Upper lobe of right lung (tissue), 1 donor: ENCODE results near the gene CLCN2. TPM values are rescaled to one million over a fixed set of nuclear protein-coding genes. Genes with fewer than 3 reads are reported as not detected.

Experiments
- ATAC-seq: fragments of 200-7000 bp; cut with Tn5 transposase; one replicate; pipeline ENCODE4 v1.9.1; 2020; ENCODE audit warnings: mild to moderate bottlenecking, moderate library complexity
- DNase-seq: peaks from one replicate; pipeline ENCODE4 v3.0.0-alpha.2; 2020
- H3K27ac ChIP-seq: fragments of 200-600 bp; one replicate; pipeline ENCODE4 v1.8.0; 2022
- H3K27me3 ChIP-seq: fragments of 200-600 bp; one replicate; pipeline ENCODE4 v1.8.0; 2022; ENCODE audit warnings: mild to moderate bottlenecking
- H3K36me3 ChIP-seq: fragments of 200-600 bp; one replicate; pipeline ENCODE4 v1.8.0; 2022
- H3K4me1 ChIP-seq: fragments of 200-600 bp; one replicate; pipeline ENCODE4 v1.8.0; 2022
- H3K4me3 ChIP-seq: fragments of 200-600 bp; one replicate; pipeline ENCODE4 v1.8.0; 2022; ENCODE audit warnings: mild to moderate bottlenecking
- H3K9me3 ChIP-seq: fragments of 200-600 bp; one replicate; pipeline ENCODE4 v1.8.0; 2022
- intact Hi-C: fragments of 100-400 bp; cut with DNase I; formaldehyde crosslinking; loops from one replicate; pipeline ENCODE4 v1.11.0; 2022
- total RNA-seq: library from RNA; stranded (reverse); fragmentation: NEBNext Ultra II Directional; extraction: Animal tissue kit (Norgen Biotek cat#: 25700); gene quantifications from one replicate; pipeline ENCODE4 v1.2.1, GENCODE V29; 2021
- TF ChIP-seq, protein P1 (sequence below): fragments of 200-600 bp; IDR thresholded peaks from one replicate; pipeline ENCODE4 v1.8.0; 2022; ENCODE audit warnings: antibody characterized with exemption
- donor health status: DM: no; HTN: yes; CAD: no; lungs with severe emphysema.

Gene CLCN2
- total RNA-seq, 1 donor from 2014 or later: 3.8 TPM

GRCh38 chr3:184314363-184314699, 47.1 kb downstream of the CLCN2 start, which contains the start of gene EIF4G1:
Gene EIF4G1 (plus strand): TSS chr3:184314606. CDS start chr3:184315797, 1,191 bp downstream.
- Histone ChIP-seq H3K27ac (peak within 1 kb of the TSS; percentile 90), H3K4me1 (peaks cover 31% of the 10 kb centered on the region), H3K36me3 (peaks cover 34% of the 10 kb centered on the region), H3K4me3 (peak within 1 kb of the TSS; percentile 85), H3K9me3 (no peaks in the 10 kb centered on the region), H3K27me3 (no peaks in the 10 kb centered on the region)
- TF ChIP-seq, protein P1, sequence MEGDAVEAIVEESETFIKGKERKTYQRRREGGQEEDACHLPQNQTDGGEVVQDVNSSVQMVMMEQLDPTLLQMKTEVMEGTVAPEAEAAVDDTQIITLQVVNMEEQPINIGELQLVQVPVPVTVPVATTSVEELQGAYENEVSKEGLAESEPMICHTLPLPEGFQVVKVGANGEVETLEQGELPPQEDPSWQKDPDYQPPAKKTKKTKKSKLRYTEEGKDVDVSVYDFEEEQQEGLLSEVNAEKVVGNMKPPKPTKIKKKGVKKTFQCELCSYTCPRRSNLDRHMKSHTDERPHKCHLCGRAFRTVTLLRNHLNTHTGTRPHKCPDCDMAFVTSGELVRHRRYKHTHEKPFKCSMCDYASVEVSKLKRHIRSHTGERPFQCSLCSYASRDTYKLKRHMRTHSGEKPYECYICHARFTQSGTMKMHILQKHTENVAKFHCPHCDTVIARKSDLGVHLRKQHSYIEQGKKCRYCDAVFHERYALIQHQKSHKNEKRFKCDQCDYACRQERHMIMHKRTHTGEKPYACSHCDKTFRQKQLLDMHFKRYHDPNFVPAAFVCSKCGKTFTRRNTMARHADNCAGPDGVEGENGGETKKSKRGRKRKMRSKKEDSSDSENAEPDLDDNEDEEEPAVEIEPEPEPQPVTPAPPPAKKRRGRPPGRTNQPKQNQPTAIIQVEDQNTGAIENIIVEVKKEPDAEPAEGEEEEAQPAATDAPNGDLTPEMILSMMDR: no peak
- ATAC-seq (peak; percentile 91), DNase-seq (peak; percentile 98)
- intact Hi-C loops: no loop called here

- ATAC-seq (no peak), DNase-seq (no peak)
- no peaks in the 10 kb centered on the region for H3K9me3 ChIP-seq
- H3K4me1 ChIP-seq: peaks cover 6% of the 10 kb centered on the region
- no peaks in the 10 kb centered on the region for H3K27me3 ChIP-seq
- no peak overlapping the region for H3K4me3 ChIP-seq
- no peak overlapping the region for H3K27ac ChIP-seq
- intact Hi-C loops: no loop called here
- H3K36me3 ChIP-seq: peaks cover 32% of the 10 kb centered on the region
- TF ChIP-seq, protein P1: no peak
These were observed 49.8 kb downstream of the CLCN2 start for GRCh38 chr3:184311633-184312032.

DNA sequence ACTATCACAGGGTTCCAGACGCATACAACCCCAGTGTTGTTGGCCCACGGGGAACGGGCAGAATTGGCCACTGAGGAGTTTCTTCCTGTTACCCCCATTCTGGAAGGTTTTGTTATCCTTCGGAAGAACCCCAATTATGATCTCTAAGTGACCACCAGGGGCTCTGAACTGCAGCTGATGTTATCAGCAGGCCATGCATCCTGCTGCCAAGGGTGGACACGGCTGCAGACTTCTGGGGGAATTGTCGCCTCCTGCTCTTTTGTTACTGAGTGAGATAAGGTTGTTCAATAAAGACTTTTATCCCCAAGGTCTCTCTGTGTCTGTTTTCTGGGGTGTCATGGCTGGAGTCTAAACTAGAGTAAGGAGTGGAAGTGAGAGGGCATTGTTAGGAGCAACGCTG, 52.7 kb downstream of the CLCN2 start:
- Histone ChIP-seq H3K9me3 (no peaks in the 10 kb centered on the region), H3K36me3 (peaks cover 51% of the 10 kb centered on the region), H3K4me1 (no peaks in the 10 kb centered on the region), H3K27me3 (no peaks in the 10 kb centered on the region), H3K27ac (no peak overlapping the region), H3K4me3 (no peak overlapping the region)
- TF ChIP-seq, protein P1: no peak
- DNase-seq: no peak
- no peak for ATAC-seq
- intact Hi-C loops: no loop called here

GRCh38 chr3:184307915-184308314, 53.5 kb downstream of the CLCN2 start:
- Histone ChIP-seq H3K9me3 (no peaks in the 10 kb centered on the region), H3K4me1 (no peaks in the 10 kb centered on the region), H3K36me3 (peaks cover 59% of the 10 kb centered on the region), H3K27ac (no peak overlapping the region), H3K27me3 (no peaks in the 10 kb centered on the region), H3K4me3 (no peak overlapping the region)
- DNase-seq: no peak
- intact Hi-C loops: no loop called here
- no peak for ATAC-seq
- TF ChIP-seq, protein P1: no peak

GRCh38 chr3:184306341-184306972, 54.9 kb downstream of the CLCN2 start:
- intact Hi-C loops: no loop called here
- TF ChIP-seq, protein P1: no peak
- H3K27me3 ChIP-seq: no peaks in the 10 kb centered on the region
- no peaks in the 10 kb centered on the region for H3K9me3 ChIP-seq
- H3K27ac ChIP-seq: no peak overlapping the region
- H3K36me3 ChIP-seq: peaks cover 74% of the 10 kb centered on the region
- ATAC-seq (no peak), DNase-seq (no peak)
- no peak overlapping the region for H3K4me3 ChIP-seq
- no peaks in the 10 kb centered on the region for H3K4me1 ChIP-seq

DNA sequence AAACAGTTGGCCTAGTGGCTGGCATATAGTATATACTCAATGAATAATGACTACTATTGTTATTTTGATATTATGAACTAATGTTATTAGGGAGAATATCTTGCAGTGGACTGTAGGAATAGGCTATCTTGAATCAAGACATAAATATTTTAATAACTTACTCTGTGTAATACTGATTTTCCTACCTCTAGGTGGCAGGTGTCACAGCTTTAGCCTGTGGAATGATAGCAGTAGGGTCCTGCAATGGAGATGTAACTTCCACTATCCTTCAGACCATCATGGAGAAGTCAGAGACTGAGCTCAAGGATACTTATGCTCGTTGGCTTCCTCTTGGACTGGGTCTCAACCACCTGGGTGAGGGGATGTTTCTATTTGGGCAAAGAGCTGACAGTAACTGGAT, 55.8 kb downstream of the CLCN2 start:
- H3K9me3 ChIP-seq: no peaks in the 10 kb centered on the region
- no peak for DNase-seq
- peak; percentile 21 for ATAC-seq
- intact Hi-C loops: no loop called here
- H3K4me3 ChIP-seq: no peak overlapping the region
- H3K27me3 ChIP-seq: no peaks in the 10 kb centered on the region
- TF ChIP-seq, protein P1: peak; percentile 30
- peaks cover 83% of the 10 kb centered on the region for H3K36me3 ChIP-seq
- H3K4me1 ChIP-seq: peaks cover 3% of the 10 kb centered on the region
- no peak overlapping the region for H3K27ac ChIP-seq
